Measurements from ENCODE around the gene AKAP9. TPM values are rescaled to one million over a fixed set of nuclear protein-coding genes. Genes with fewer than 3 reads are reported as not detected.
"Not testable (repeated sequence)": the region's sequence is repeated elsewhere in the genome, so short reads cannot be mapped to it uniquely, and the experiment has no call there.

AKAP9 gene
- total RNA-seq, 1 donor from 2014 or later: 50.0 TPM

GRCh38 chr7:91946549-91946948 lies 5.9 kb downstream of the AKAP9 start:
- no peak for DNase-seq

GRCh38 chr7:91947948-91948347 lies 7.3 kb downstream of the AKAP9 start:
- no peak for DNase-seq

GRCh38 chr7:91949221-91950009 lies 8.8 kb downstream of the AKAP9 start:
- no peak for DNase-seq

- DNase-seq: peak; percentile 52
These were observed 13.0 kb downstream of the AKAP9 start for GRCh38 chr7:91953618-91954017.

GRCh38 chr7:91956464-91956863 lies 15.8 kb downstream of the AKAP9 start:
- not testable (repeated sequence) for DNase-seq

- DNase-seq: no peak
These were observed 16.6 kb downstream of the AKAP9 start for GRCh38 chr7:91957232-91957631.

- DNase-seq: no peak
These were observed 17.2 kb downstream of the AKAP9 start for GRCh38 chr7:91957823-91958222.

GRCh38 chr7:91959023-91959422 lies 18.4 kb downstream of the AKAP9 start:
- no peak for DNase-seq

- DNase-seq: no peak
These were observed 21.2 kb downstream of the AKAP9 start for GRCh38 chr7:91961816-91962215.

- peak; percentile 66 for DNase-seq
These were observed 21.8 kb downstream of the AKAP9 start for GRCh38 chr7:91962419-91962818.

- not testable (repeated sequence) for DNase-seq
These were observed 26.9 kb downstream of the AKAP9 start for GRCh38 chr7:91967513-91967912.

- DNase-seq: no peak
These were observed 33.0 kb downstream of the AKAP9 start for GRCh38 chr7:91973639-91974038.

- DNase-seq: no peak
These were observed 33.4 kb downstream of the AKAP9 start for GRCh38 chr7:91974066-91974465.

GRCh38 chr7:91976743-91977142 lies 36.1 kb downstream of the AKAP9 start:
- no peak for DNase-seq

- no peak for DNase-seq
These were observed 38.9 kb downstream of the AKAP9 start for GRCh38 chr7:91979590-91979989.

GRCh38 chr7:91982352-91982751 lies 41.7 kb downstream of the AKAP9 start:
- DNase-seq: not testable (repeated sequence)

GRCh38 chr7:91988213-91988612 lies 47.6 kb downstream of the AKAP9 start:
- DNase-seq: no peak

- DNase-seq: no peak
These were observed 53.3 kb downstream of the AKAP9 start for GRCh38 chr7:91993976-91994375.

GRCh38 chr7:91995391-91996105 lies 54.9 kb downstream of the AKAP9 start:
- DNase-seq: no peak

- no peak for DNase-seq
These were observed 59.2 kb downstream of the AKAP9 start for GRCh38 chr7:91999631-92000565.

GRCh38 chr7:92002720-92003119 lies 62.1 kb downstream of the AKAP9 start:
- DNase-seq: no peak

GRCh38 chr7:92006046-92006445 lies 65.4 kb downstream of the AKAP9 start:
- DNase-seq: no peak

GRCh38 chr7:92010215-92010614 lies 69.6 kb downstream of the AKAP9 start:
- DNase-seq: no peak

Data from dermis blood vessel endothelial cell (primary cell).